ENCODE results near the gene MYO18B. TPM values are rescaled to one million over a fixed set of nuclear protein-coding genes. Genes with fewer than 3 reads are reported as not detected.

Gene MYO18B
- total RNA-seq, 1 donor = under 0.01 TPM

DNA sequence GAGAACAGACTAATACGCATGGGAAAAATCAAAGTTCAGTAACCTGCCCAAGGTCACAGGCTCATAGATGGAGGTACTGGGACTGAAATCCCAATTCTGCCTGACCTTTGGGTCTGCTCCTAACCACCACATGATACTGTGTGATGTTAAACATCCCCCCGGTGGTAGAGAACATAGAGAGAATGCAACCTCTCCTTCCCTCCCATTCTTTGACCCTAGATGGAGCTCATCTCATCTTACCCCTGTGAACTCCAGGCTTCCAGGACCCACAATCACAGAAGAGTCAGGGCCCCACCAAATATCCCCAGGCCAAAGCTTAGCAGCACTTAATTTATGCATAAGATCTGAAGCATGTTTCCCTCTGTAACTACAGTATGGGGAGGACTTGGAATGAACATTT, 198.5 kb downstream of the MYO18B start:
- no peak for DNase-seq (ENCODE audit: low read depth)
- no peak for TF ChIP-seq CTCF (IDR thresholded peaks at IDR 0.05; ENCODE audit: insufficient read depth, low read depth, low read length)
- H3K4me3 ChIP-seq (ENCODE audit: low read depth, low read length) = no peak overlapping the region

GRCh38 chr22:25941365-25941960, 199.5 kb downstream of the MYO18B start:
- TF ChIP-seq CTCF (IDR thresholded peaks at IDR 0.05; ENCODE audit: insufficient read depth, low read depth, low read length) = no peak
- no peak overlapping the region for H3K4me3 ChIP-seq (ENCODE audit: low read depth, low read length)
- DNase-seq (ENCODE audit: low read depth) = no peak

GRCh38 chr22:25942115-25942855, 200.3 kb downstream of the MYO18B start:
- DNase-seq (ENCODE audit: low read depth) = no peak
- TF ChIP-seq CTCF (IDR thresholded peaks at IDR 0.05; ENCODE audit: insufficient read depth, low read depth, low read length) = no peak
- no peak overlapping the region for H3K4me3 ChIP-seq (ENCODE audit: low read depth, low read length)

GRCh38 chr22:25942856-25943411, 200.9 kb downstream of the MYO18B start:
- DNase-seq (ENCODE audit: low read depth) = no peak
- no peak overlapping the region for H3K4me3 ChIP-seq (ENCODE audit: low read depth, low read length)
- TF ChIP-seq CTCF (IDR thresholded peaks at IDR 0.05; ENCODE audit: insufficient read depth, low read depth, low read length) = no peak

DNA sequence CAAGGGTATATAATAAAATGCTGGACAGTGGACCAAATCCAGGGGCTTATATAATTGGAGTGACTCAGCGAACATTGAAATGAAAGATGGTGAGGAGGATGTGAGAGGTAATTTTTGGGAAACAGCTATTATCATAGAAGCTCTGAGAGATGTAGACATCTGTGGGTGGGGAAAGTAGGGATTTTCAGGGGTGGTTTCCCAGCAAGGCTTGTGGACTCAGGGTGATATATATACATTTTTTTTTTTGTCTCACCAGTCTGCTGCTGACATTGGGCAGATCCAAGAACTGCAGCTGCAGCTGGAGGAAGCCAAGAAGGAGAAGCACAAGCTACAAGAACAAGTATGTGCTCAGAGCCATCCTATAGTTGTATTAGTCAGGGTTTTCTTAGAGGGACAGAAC, 208.1 kb downstream of the MYO18B start:
- no peak overlapping the region for H3K4me3 ChIP-seq (ENCODE audit: low read depth, low read length)
- no peak for TF ChIP-seq CTCF (IDR thresholded peaks at IDR 0.05; ENCODE audit: insufficient read depth, low read depth, low read length)
- no peak for DNase-seq (ENCODE audit: low read depth)

GRCh38 chr22:25953276-25953675, 211.3 kb downstream of the MYO18B start:
- TF ChIP-seq CTCF (IDR thresholded peaks at IDR 0.05; ENCODE audit: insufficient read depth, low read depth, low read length) = no peak
- no peak for DNase-seq (ENCODE audit: low read depth)
- H3K4me3 ChIP-seq (ENCODE audit: low read depth, low read length) = no peak overlapping the region
